ENCODE results near the gene PRKG1.

Gene PRKG1

GRCh38 chr10:52346394-52347326 lies 1272.4 kb downstream of the PRKG1 start:
- no peak for DNase-seq (ENCODE audit: low spot score in 2 of 2)
- Mint-ChIP-seq H3K27me3 (no peaks in the 10 kb centered on the region), H3K4me1 (no peaks in the 10 kb centered on the region), H3K4me3 (no peak overlapping the region), H3K36me3 (no peaks in the 10 kb centered on the region), H3K9me3 (no peaks in the 10 kb centered on the region), H3K27ac (no peak overlapping the region)
- ATAC-seq (ENCODE audit: low read depth), result no peak

GRCh38 chr10:52347327-52347667 lies 1273.0 kb downstream of the PRKG1 start:
- no peaks in the 10 kb centered on the region for H3K9me3 Mint-ChIP-seq
- no peak overlapping the region for H3K4me3 Mint-ChIP-seq
- H3K36me3 Mint-ChIP-seq, result no peaks in the 10 kb centered on the region
- no peak overlapping the region for H3K27ac Mint-ChIP-seq
- H3K27me3 Mint-ChIP-seq, result no peaks in the 10 kb centered on the region
- no peak for ATAC-seq (ENCODE audit: low read depth)
- no peaks in the 10 kb centered on the region for H3K4me1 Mint-ChIP-seq
- DNase-seq (ENCODE audit: low spot score in 2 of 2), result no peak
